ENCODE results near the gene AP4S1.

The AP4S1 gene

GRCh38 chr14:31006703-31007102, 18.7 kb upstream of the AP4S1 start:
- DNase-seq (ENCODE audit: low read depth): no peak

GRCh38 chr14:31009836-31010574, 15.4 kb upstream of the AP4S1 start:
- DNase-seq (ENCODE audit: low read depth): no peak

- DNase-seq (ENCODE audit: low read depth): no peak
Measured at GRCh38 chr14:31010935-31011334, 14.5 kb upstream of the AP4S1 start.

GRCh38 chr14:31013841-31014240, 11.6 kb upstream of the AP4S1 start:
- no peak for DNase-seq (ENCODE audit: low read depth)

GRCh38 chr14:31018057-31018645, 7.3 kb upstream of the AP4S1 start:
- no peak for DNase-seq (ENCODE audit: low read depth)

GRCh38 chr14:31020834-31021575, 4.4 kb upstream of the AP4S1 start:
- DNase-seq (ENCODE audit: low read depth): no peak

- no peak for DNase-seq (ENCODE audit: low read depth)
Measured at GRCh38 chr14:31021576-31021949, 3.9 kb upstream of the AP4S1 start.

- no peak for DNase-seq (ENCODE audit: low read depth)
Measured at GRCh38 chr14:31022386-31022785, 3.1 kb upstream of the AP4S1 start.

- no peak for DNase-seq (ENCODE audit: low read depth)
Measured at GRCh38 chr14:31024010-31024480, 1.4 kb upstream of the AP4S1 start.

- no peak for DNase-seq (ENCODE audit: low read depth)
Measured at GRCh38 chr14:31024577-31025366, 677 bp upstream of the AP4S1 start.

- no peak for DNase-seq (ENCODE audit: low read depth)
Measured at GRCh38 chr14:31026077-31026449, 614 bp downstream of the AP4S1 start, which contains the start of gene STRN3. Gene STRN3 (minus strand): TSS chr14:31026379. CDS start chr14:31026185, 194 bp downstream.

GRCh38 chr14:31026450-31027235, 1.2 kb downstream of the AP4S1 start:
- DNase-seq (ENCODE audit: low read depth): peak; percentile 95

- DNase-seq (ENCODE audit: low read depth): no peak
Measured at GRCh38 chr14:31027847-31028246, 2.4 kb downstream of the AP4S1 start.

- no peak for DNase-seq (ENCODE audit: low read depth)
Measured at GRCh38 chr14:31029016-31029970, 3.8 kb downstream of the AP4S1 start.

- no peak for DNase-seq (ENCODE audit: low read depth)
Measured at GRCh38 chr14:31030469-31030868, 5.0 kb downstream of the AP4S1 start.

- DNase-seq (ENCODE audit: low read depth): no peak
Measured at GRCh38 chr14:31036552-31036951, 11.1 kb downstream of the AP4S1 start.

- DNase-seq (ENCODE audit: low read depth): no peak
Measured at GRCh38 chr14:31037709-31038221, 12.3 kb downstream of the AP4S1 start.

GRCh38 chr14:31038521-31039166, 13.2 kb downstream of the AP4S1 start:
- DNase-seq (ENCODE audit: low read depth): no peak

- DNase-seq (ENCODE audit: low read depth): no peak
Measured at GRCh38 chr14:31042300-31042699, 16.9 kb downstream of the AP4S1 start.

All from fibroblast of the conjunctiva (primary cell).